GM12891 (cell line): ENCODE data around the gene OGDHL.

Experiments
- POLR2A ChIP-seq: IDR thresholded peaks from 2 replicates; pipeline ENCODE4 v1.6.1; 2011; ENCODE audit warnings: low read depth, low read length, control low read depth
- POLR2AphosphoS5 ChIP-seq: IDR thresholded peaks from 2 replicates; pipeline ENCODE4 v1.6.1; 2011; ENCODE audit warnings: low read depth, low read length, control low read depth

DNA sequence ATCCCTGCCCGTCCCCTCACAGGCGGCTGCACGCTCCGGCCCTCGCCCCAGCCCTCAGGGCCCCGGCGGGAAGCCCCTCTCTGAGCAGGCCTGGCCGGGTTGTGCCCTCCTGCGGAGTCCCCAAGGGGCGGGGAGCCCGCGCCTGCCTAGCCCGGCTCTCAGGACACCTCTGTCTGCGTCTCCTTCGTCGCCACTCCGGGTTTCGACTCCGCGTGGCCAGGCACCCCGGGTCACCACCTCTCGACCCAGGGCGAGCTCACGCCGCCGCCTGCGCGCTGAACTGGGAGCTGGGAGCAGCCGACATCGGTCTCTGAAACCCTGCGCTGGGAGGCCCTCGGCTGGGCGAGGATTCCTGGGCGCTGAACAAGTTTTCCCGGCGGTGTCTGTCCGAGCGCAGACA lies 6.2 kb upstream of the OGDHL start:
- TF ChIP-seq POLR2A, result no peak
- TF ChIP-seq POLR2AphosphoS5, result no peak
